Activated naive CD8-positive, alpha-beta T cell treated with anti-CD3 and anti-CD28 coated beads for 36 hours (primary cell): Measurements from ENCODE around the gene TMEM52B. TPM values are rescaled to one million over a fixed set of nuclear protein-coding genes. Genes with fewer than 3 reads are reported as not detected.
"Not testable (repeated sequence)": the region's sequence is repeated elsewhere in the genome, so short reads cannot be mapped to it uniquely, and the experiment has no call there.

Source experiments
- DNase-seq: peaks from one replicate; pipeline ENCODE4 v3.0.0; 2021
- H3K27ac Mint-ChIP-seq: one replicate; pipeline ENCODE4 v1.8.0; 2022; ENCODE audit warnings: mild to moderate bottlenecking, moderate library complexity, mixed read lengths
- H3K27me3 Mint-ChIP-seq: one replicate; pipeline ENCODE4 v1.8.0; 2022; ENCODE audit warnings: mild to moderate bottlenecking, mixed read lengths
- H3K36me3 Mint-ChIP-seq: one replicate; pipeline ENCODE4 v1.8.0; 2021; ENCODE audit warnings: mild to moderate bottlenecking, mixed read lengths
- H3K4me1 Mint-ChIP-seq: one replicate; pipeline ENCODE4 v1.8.0; 2021; ENCODE audit warnings: mixed read lengths
- H3K4me3 Mint-ChIP-seq: one replicate; pipeline ENCODE4 v1.8.0; 2022; ENCODE audit warnings: mild to moderate bottlenecking, moderate library complexity, mixed read lengths
- H3K9me3 Mint-ChIP-seq: one replicate; pipeline ENCODE4 v1.8.0; 2022; ENCODE audit warnings: mixed read lengths
- total RNA-seq, 2 experiments: library from RNA; stranded (reverse); gene quantifications; one replicate each; pipeline ENCODE4 v1.2.3, GENCODE V29; 2021

The TMEM52B gene
- total RNA-seq, 2 experiments from 2014 or later, result not detected

- Mint-ChIP-seq H3K36me3 (no peaks in the 10 kb centered on the region), H3K27ac (peak overlapping the region; percentile 94), H3K4me3 (peak overlapping the region; percentile 94), H3K9me3 (no peaks in the 10 kb centered on the region), H3K4me1 (peaks cover 25% of the 10 kb centered on the region), H3K27me3 (no peaks in the 10 kb centered on the region)
- peak; percentile 81 for DNase-seq
These were observed 34.6 kb downstream of the TMEM52B start for GRCh38 chr12:10213168-10214135.

GRCh38 chr12:10214136-10214894 lies 35.5 kb downstream of the TMEM52B start:
- DNase-seq, result no peak
- Mint-ChIP-seq H3K27me3 (no peaks in the 10 kb centered on the region), H3K4me3 (peak overlapping the region; percentile 94), H3K4me1 (peaks cover 25% of the 10 kb centered on the region), H3K36me3 (no peaks in the 10 kb centered on the region), H3K9me3 (no peaks in the 10 kb centered on the region), H3K27ac (peak overlapping the region; percentile 94)

- no peaks in the 10 kb centered on the region for H3K27me3 Mint-ChIP-seq
- H3K36me3 Mint-ChIP-seq, result no peaks in the 10 kb centered on the region
- peaks cover 25% of the 10 kb centered on the region for H3K4me1 Mint-ChIP-seq
- H3K4me3 Mint-ChIP-seq, result peak overlapping the region; percentile 25
- no peak for DNase-seq
- no peak overlapping the region for H3K27ac Mint-ChIP-seq
- no peaks in the 10 kb centered on the region for H3K9me3 Mint-ChIP-seq
These were observed 36.0 kb downstream of the TMEM52B start for GRCh38 chr12:10214895-10215267.

- H3K9me3 Mint-ChIP-seq, result no peaks in the 10 kb centered on the region
- peaks cover 27% of the 10 kb centered on the region for H3K4me1 Mint-ChIP-seq
- no peaks in the 10 kb centered on the region for H3K27me3 Mint-ChIP-seq
- peaks cover 3% of the 10 kb centered on the region for H3K36me3 Mint-ChIP-seq
- no peak overlapping the region for H3K27ac Mint-ChIP-seq
- no peak overlapping the region for H3K4me3 Mint-ChIP-seq
- no peak for DNase-seq
These were observed 36.6 kb downstream of the TMEM52B start for GRCh38 chr12:10215436-10215835.

- not testable (repeated sequence) for H3K27ac Mint-ChIP-seq, H3K36me3 Mint-ChIP-seq, DNase-seq, H3K9me3 Mint-ChIP-seq, H3K27me3 Mint-ChIP-seq, H3K4me3 Mint-ChIP-seq
- peaks cover 27% of the 10 kb centered on the region for H3K4me1 Mint-ChIP-seq
These were observed 37.1 kb downstream of the TMEM52B start for GRCh38 chr12:10215946-10216345.

GRCh38 chr12:10218021-10218420 lies 39.2 kb downstream of the TMEM52B start:
- Mint-ChIP-seq H3K36me3 (peaks cover 9% of the 10 kb centered on the region), H3K27me3 (no peaks in the 10 kb centered on the region), H3K27ac (no peak overlapping the region), H3K4me3 (no peak overlapping the region), H3K4me1 (peaks cover 23% of the 10 kb centered on the region), H3K9me3 (no peaks in the 10 kb centered on the region)
- no peak for DNase-seq

GRCh38 chr12:10220398-10221077 lies 41.7 kb downstream of the TMEM52B start:
- Mint-ChIP-seq H3K9me3 (no peaks in the 10 kb centered on the region), H3K4me3 (no peak overlapping the region), H3K36me3 (peaks cover 20% of the 10 kb centered on the region), H3K27ac (peak overlapping the region; percentile 57), H3K4me1 (peaks cover 12% of the 10 kb centered on the region), H3K27me3 (no peaks in the 10 kb centered on the region)
- DNase-seq, result no peak

- Mint-ChIP-seq H3K27ac (no peak overlapping the region), H3K27me3 (no peaks in the 10 kb centered on the region)
These were observed 43.0 kb downstream of the TMEM52B start for GRCh38 chr12:10221846-10222245.

GRCh38 chr12:10223208-10223607 lies 44.4 kb downstream of the TMEM52B start:
- Mint-ChIP-seq H3K4me1 (peaks cover 25% of the 10 kb centered on the region), H3K4me3 (no peak overlapping the region), H3K9me3 (peaks cover 2% of the 10 kb centered on the region), H3K27me3 (no peaks in the 10 kb centered on the region), H3K27ac (no peak overlapping the region), H3K36me3 (peaks cover 22% of the 10 kb centered on the region)
- no peak for DNase-seq

More at GRCh38 chr12:10221846-10222245, 43.0 kb downstream of the TMEM52B start:
- Mint-ChIP-seq H3K9me3 (peaks cover 2% of the 10 kb centered on the region), H3K4me1 (peaks cover 14% of the 10 kb centered on the region), H3K4me3 (no peak overlapping the region), H3K36me3 (peaks cover 22% of the 10 kb centered on the region)
- no peak for DNase-seq

GRCh38 chr12:10225426-10225825 lies 46.6 kb downstream of the TMEM52B start:
- peaks cover 19% of the 10 kb centered on the region for H3K36me3 Mint-ChIP-seq
- H3K4me3 Mint-ChIP-seq, H3K27ac Mint-ChIP-seq, DNase-seq, H3K9me3 Mint-ChIP-seq, H3K27me3 Mint-ChIP-seq: not testable (repeated sequence)
- H3K4me1 Mint-ChIP-seq, result peaks cover 27% of the 10 kb centered on the region

GRCh38 chr12:10226086-10226485 lies 47.3 kb downstream of the TMEM52B start:
- Mint-ChIP-seq H3K4me3 (peak overlapping the region; percentile 30), H3K9me3 (peaks cover 2% of the 10 kb centered on the region), H3K4me1 (peaks cover 27% of the 10 kb centered on the region), H3K27me3 (no peaks in the 10 kb centered on the region), H3K36me3 (peaks cover 16% of the 10 kb centered on the region), H3K27ac (no peak overlapping the region)
- no peak for DNase-seq

- H3K4me3 Mint-ChIP-seq, result no peak overlapping the region
- H3K27ac Mint-ChIP-seq, result no peak overlapping the region
- H3K4me1 Mint-ChIP-seq, result peaks cover 27% of the 10 kb centered on the region
- peaks cover 2% of the 10 kb centered on the region for H3K9me3 Mint-ChIP-seq
- no peaks in the 10 kb centered on the region for H3K27me3 Mint-ChIP-seq
- peaks cover 13% of the 10 kb centered on the region for H3K36me3 Mint-ChIP-seq
- DNase-seq, result no peak
These were observed 47.9 kb downstream of the TMEM52B start for GRCh38 chr12:10226731-10227130.

- no peak overlapping the region for H3K4me3 Mint-ChIP-seq
- H3K4me1 Mint-ChIP-seq, result peaks cover 27% of the 10 kb centered on the region
These were observed 48.8 kb downstream of the TMEM52B start for GRCh38 chr12:10227648-10228047.

GRCh38 chr12:10234562-10234961 lies 55.7 kb downstream of the TMEM52B start:
- peaks cover 15% of the 10 kb centered on the region for H3K4me1 Mint-ChIP-seq
- H3K9me3 Mint-ChIP-seq, result peaks cover 15% of the 10 kb centered on the region
- H3K27ac Mint-ChIP-seq, result no peak overlapping the region
- H3K4me3 Mint-ChIP-seq, result no peak overlapping the region
- H3K27me3 Mint-ChIP-seq, result no peaks in the 10 kb centered on the region
- no peak for DNase-seq
- peaks cover 14% of the 10 kb centered on the region for H3K36me3 Mint-ChIP-seq

More at GRCh38 chr12:10227648-10228047, 48.8 kb downstream of the TMEM52B start:
- Mint-ChIP-seq H3K9me3 (peaks cover 2% of the 10 kb centered on the region), H3K36me3 (peaks cover 13% of the 10 kb centered on the region), H3K27ac (peak overlapping the region; percentile 57), H3K27me3 (no peaks in the 10 kb centered on the region)
- DNase-seq, result no peak
